GM12878 (cell line): Measurements from ENCODE around the gene FUT8.

Experiments
- PAX5 ChIP-seq: IDR thresholded peaks from 2 replicates; pipeline ENCODE4 v1.6.1; 2011; ENCODE audit warnings: low read depth, low read length, borderline replicate concordance
- SREBF2 ChIP-seq: IDR thresholded peaks from 2 replicates; pipeline ENCODE4 v1.6.1; 2012; ENCODE audit warnings: mild to moderate bottlenecking, low read length

DNA sequence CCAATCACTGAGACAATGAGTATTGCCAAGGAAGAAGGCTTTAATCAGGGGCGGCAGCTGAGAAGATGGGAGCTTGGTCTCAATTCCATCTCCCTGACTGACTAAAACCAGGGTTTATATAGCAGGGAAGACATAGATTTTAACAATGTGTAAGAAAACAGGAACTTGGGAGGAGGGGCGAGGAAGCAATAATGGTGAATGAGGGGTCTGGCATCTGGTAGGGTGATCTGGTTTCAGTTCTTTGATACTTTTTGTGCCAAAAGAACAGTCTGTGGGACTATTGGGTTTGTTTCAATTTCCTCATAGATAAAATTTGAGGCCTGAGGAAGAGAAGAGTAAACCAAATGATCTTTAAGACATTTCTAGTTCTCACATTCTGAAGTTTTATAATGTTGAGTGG is 49.2 kb downstream of the FUT8 start:
- TF ChIP-seq SREBF2: no peak
- TF ChIP-seq PAX5: no peak
